Endodermal cell (in vitro differentiated cells): ENCODE measurements around the gene SDCCAG8. TPM values are rescaled to one million over a fixed set of nuclear protein-coding genes. Genes with fewer than 3 reads are reported as not detected.

Experiments
- DNase-seq: peaks from one replicate; pipeline ENCODE4 v3.0.0-alpha.2; 2017
- H3K27ac ChIP-seq: 2 replicates; pipeline ENCODE4 v1.5.1; 2013; ENCODE audit warnings: mild to moderate bottlenecking, low read depth, low read length, moderate library complexity
- H3K27me3 ChIP-seq: 2 replicates; pipeline ENCODE4 v1.6.1; 2013; ENCODE audit warnings: mild to moderate bottlenecking, low read length, moderate library complexity; ENCODE audit not compliant: insufficient read depth, control insufficient read depth, poor library complexity, severe bottlenecking
- H3K36me3 ChIP-seq: 2 replicates; pipeline ENCODE4 v1.7.0; 2013; ENCODE audit warnings: mild to moderate bottlenecking, low read length, moderate library complexity; ENCODE audit not compliant: control insufficient read depth, insufficient read depth
- H3K4me1 ChIP-seq: one replicate; pipeline ENCODE4 v1.7.0; 2013; ENCODE audit warnings: low read length; ENCODE audit not compliant: control insufficient read depth, insufficient read depth
- H3K4me3 ChIP-seq: 2 replicates; pipeline ENCODE4 v1.5.1; 2013; ENCODE audit warnings: mild to moderate bottlenecking, low read length, moderate library complexity
- H3K9ac ChIP-seq: 2 replicates; pipeline ENCODE4 v1.6.1; 2013; ENCODE audit warnings: mild to moderate bottlenecking, low read length, moderate library complexity; ENCODE audit not compliant: poor library complexity, severe bottlenecking; ENCODE audit errors: extremely low read depth
- H3K9me3 ChIP-seq: 2 replicates; pipeline ENCODE4 v1.6.1; 2013; ENCODE audit warnings: mild to moderate bottlenecking, low read length, moderate library complexity; ENCODE audit not compliant: control insufficient read depth
- H3K27ac Mint-ChIP-seq: 2 replicates; pipeline ENCODE4 v1.8.0; 2020; ENCODE audit warnings: mixed read lengths
- H3K27me3 Mint-ChIP-seq: 2 replicates; pipeline ENCODE4 v1.8.0; 2021; ENCODE audit warnings: mild to moderate bottlenecking, mixed read lengths; ENCODE audit not compliant: insufficient read depth
- H3K36me3 Mint-ChIP-seq: 2 replicates; pipeline ENCODE4 v1.8.0; 2020; ENCODE audit warnings: low read depth, mixed read lengths
- H3K4me1 Mint-ChIP-seq: 2 replicates; pipeline ENCODE4 v1.8.0; 2020; ENCODE audit warnings: mixed read lengths
- H3K4me3 Mint-ChIP-seq: 2 replicates; pipeline ENCODE4 v1.8.0; 2020; ENCODE audit warnings: mild to moderate bottlenecking, moderate library complexity, mixed read lengths
- H3K9me3 Mint-ChIP-seq: 2 replicates; pipeline ENCODE4 v1.8.0; 2020; ENCODE audit warnings: mild to moderate bottlenecking, mixed read lengths
- CTCF ChIP-seq: fragments of 200-600 bp; sonication (generic); conservative IDR thresholded peaks from 2 replicates; pipeline ENCODE4 v1.5.0; 2021; ENCODE audit warnings: antibody characterized with exemption, mild to moderate bottlenecking
- WGBS, 2 experiments: methylation state at CpG; one replicate each; pipeline versions ENCODE4 v1.1.5 to v1.1.7; 2013; ENCODE audit warnings: missing lambda C conversion rate in 2 of 2, mixed read lengths in 1 of 2; ENCODE audit not compliant: insufficient coverage in 1 of 2, insufficient read length in 1 of 2; 5-methylcytosine and 5-hydroxymethylcytosine counted together
- total RNA-seq, 2 donors: library from RNA; stranded (reverse); fragmentation: NEBNext Ultra II Directional in 1 of 2; extraction: Animal tissue kit (Norgen Biotek cat#: 25700) in 1 of 2; gene quantifications; 2 replicates in 1 of 2; 3 replicates in 1 of 2; pipeline ENCODE4 v1.2.1, GENCODE V29; 2021

SDCCAG8 gene
- total RNA-seq, 2 donors from 2014 or later = 19.8 to 27.5 TPM

- peak; percentile 50 for DNase-seq
- no peaks in the 10 kb centered on the region for H3K36me3 Mint-ChIP-seq
- Histone ChIP-seq H3K27ac (no peak overlapping the region), H3K4me3 (no peak overlapping the region), H3K36me3 (no peaks in the 10 kb centered on the region), H3K27me3 (no peaks in the 10 kb centered on the region), H3K9me3 (no peaks in the 10 kb centered on the region), H3K9ac (no peak overlapping the region), H3K4me1 (no peaks in the 10 kb centered on the region)
- no peaks in the 10 kb centered on the region for H3K9me3 Mint-ChIP-seq
- WGBS, 2 experiments = 83 to 95% methylated on average over 1 to 5 of the region's 5 CpGs
- no peaks in the 10 kb centered on the region for H3K27me3 Mint-ChIP-seq
- H3K4me1 Mint-ChIP-seq = peaks cover under 1% of the 10 kb centered on the region
- H3K4me3 Mint-ChIP-seq = no peak overlapping the region
- no peak for TF ChIP-seq CTCF
- H3K27ac Mint-ChIP-seq = no peak overlapping the region
Measured at GRCh38 chr1:243465081-243465480, 209.2 kb downstream of the SDCCAG8 start.

GRCh38 chr1:243465738-243466137 lies 209.9 kb downstream of the SDCCAG8 start:
- no peak for TF ChIP-seq CTCF
- Mint-ChIP-seq H3K4me1 (peaks cover 7% of the 10 kb centered on the region), H3K27me3 (no peaks in the 10 kb centered on the region), H3K9me3 (no peaks in the 10 kb centered on the region), H3K36me3 (no peaks in the 10 kb centered on the region), H3K27ac (no peak overlapping the region), H3K4me3 (no peak overlapping the region)
- 62 to 75% methylated on average over 3 to 5 of the region's 5 CpGs for WGBS, 2 experiments
- Histone ChIP-seq H3K9ac (no peak overlapping the region), H3K4me3 (no peak overlapping the region), H3K27me3 (no peaks in the 10 kb centered on the region), H3K4me1 (no peaks in the 10 kb centered on the region), H3K27ac (no peak overlapping the region), H3K9me3 (no peaks in the 10 kb centered on the region), H3K36me3 (no peaks in the 10 kb centered on the region)
- DNase-seq = no peak

GRCh38 chr1:243469497-243469896 lies 213.7 kb downstream of the SDCCAG8 start:
- Mint-ChIP-seq H3K9me3 (no peaks in the 10 kb centered on the region), H3K36me3 (no peaks in the 10 kb centered on the region), H3K4me3 (no peak overlapping the region), H3K4me1 (peaks cover 28% of the 10 kb centered on the region), H3K27me3 (peaks cover 3% of the 10 kb centered on the region), H3K27ac (no peak overlapping the region)
- peak; percentile 28 for DNase-seq
- Histone ChIP-seq H3K4me3 (no peak overlapping the region), H3K27me3 (no peaks in the 10 kb centered on the region), H3K9ac (no peak overlapping the region), H3K36me3 (no peaks in the 10 kb centered on the region), H3K4me1 (peaks cover 10% of the 10 kb centered on the region), H3K9me3 (no peaks in the 10 kb centered on the region), H3K27ac (no peak overlapping the region)
- no peak for TF ChIP-seq CTCF
- 84 to 98% methylated on average over 2 to 3 of the region's 3 CpGs for WGBS, 2 experiments
